HG02759 (cell line): ENCODE measurements around the gene OLFM4.

Source experiments
- ATAC-seq: cut with Tn5 transposase; IDR thresholded peaks from one replicate; pipeline ENCODE4 v1.9.1; 2021; ENCODE audit warnings: mild to moderate bottlenecking, moderate library complexity; ENCODE audit not compliant: unreplicated experiment

OLFM4 gene

DNA sequence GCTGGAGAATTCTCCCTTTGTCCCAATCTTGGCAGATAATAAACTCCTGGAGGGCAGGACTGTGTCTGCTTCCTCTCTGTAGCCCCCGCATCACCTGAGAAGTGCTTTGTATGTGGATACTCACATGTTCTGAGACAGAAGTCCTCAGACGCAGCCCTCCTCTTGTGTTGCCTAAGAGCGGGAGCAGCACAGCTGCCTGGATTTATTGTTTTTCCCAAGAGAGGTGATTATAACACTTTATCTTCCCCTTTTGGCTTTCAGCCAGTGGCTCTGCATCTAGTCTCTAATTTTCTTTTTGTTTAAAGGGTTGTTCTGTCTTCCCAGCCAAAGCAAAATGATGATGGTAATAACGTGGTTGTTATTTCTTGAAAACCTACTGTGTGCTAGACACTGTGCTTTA, 36.1 kb downstream of the OLFM4 start:
- no peak for ATAC-seq

DNA sequence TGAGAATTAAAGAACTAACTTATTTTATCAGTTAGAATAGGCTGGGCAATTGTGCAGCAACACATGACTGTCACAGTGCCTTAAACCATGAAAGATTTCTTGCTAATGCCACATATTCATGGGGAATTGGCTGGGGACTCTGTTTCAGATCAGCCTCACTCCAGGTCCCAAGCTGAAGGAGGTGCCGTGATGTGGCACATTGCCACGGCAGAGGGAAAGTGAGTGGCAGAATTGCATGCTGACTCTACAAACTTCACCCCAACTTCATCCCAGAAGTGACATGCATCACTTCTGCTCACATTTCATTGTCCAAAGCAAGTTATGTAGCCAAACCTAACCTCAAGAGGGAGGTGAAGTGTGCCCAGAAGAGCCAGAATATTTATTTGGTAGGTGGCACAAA, 37.8 kb downstream of the OLFM4 start:
- no peak for ATAC-seq

DNA sequence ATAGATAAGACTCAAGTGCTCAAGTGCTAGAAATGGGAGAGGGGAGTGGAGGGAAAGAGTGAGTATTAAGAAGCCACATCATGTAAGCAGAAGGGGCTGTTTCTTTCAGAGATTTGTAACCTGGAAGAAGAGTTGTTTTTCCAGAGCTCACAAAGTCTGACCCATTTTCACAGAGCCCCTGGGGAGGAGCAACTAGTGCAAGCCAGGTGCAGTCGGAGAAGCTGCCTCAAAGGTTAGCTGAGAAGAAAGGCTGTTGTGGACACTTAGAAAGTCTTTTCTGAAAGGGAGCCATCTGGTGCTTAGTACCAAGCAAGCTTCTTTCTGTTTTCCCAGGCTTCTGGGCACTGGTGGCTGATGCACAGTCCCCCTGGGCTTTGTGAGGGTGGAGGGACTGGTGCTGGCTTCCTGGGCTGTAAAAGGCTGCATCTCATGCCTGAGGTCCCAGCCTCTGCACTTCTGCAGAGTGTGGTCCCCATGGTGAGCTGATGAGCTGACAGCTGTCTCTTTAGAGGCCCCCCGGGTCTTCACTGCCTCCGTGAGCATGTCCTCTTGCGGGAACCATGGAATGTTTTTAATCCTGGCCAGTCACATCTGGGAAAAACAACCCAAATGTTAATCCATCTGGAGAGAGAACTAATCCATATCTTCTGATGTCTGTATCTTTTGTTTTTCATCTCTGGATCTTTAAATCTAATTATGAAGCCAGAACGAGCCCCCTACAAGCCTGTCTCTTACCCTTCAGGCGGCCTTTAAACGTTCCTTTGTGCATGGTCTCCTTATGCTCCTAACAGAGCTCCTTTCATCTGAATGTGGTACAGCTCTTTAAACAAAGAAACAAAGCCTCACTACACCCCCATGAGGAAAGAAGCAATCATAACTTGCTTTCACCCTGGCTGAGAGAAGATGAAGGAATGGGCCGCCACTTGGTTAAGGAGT, 40.2 kb downstream of the OLFM4 start:
- ATAC-seq, result no peak

DNA sequence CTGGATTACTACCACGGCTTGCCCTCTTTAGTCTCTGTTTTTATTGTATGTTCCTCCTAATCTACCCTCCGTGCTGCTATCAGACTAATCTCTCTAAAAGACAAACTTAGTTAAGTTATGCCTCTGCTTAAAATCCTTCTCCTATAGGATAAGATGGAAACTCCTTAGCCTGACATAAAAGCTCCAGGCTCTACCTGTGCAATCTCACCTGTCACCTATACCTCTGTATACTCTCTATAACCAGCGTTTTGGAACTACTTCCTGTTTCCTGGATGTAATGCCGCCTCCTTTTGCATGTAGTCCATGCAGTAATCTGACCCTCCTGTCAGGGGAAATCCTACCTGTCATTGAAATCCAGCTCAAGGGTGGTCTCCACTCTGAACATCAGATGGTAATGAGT, 41.2 kb downstream of the OLFM4 start:
- no peak for ATAC-seq

DNA sequence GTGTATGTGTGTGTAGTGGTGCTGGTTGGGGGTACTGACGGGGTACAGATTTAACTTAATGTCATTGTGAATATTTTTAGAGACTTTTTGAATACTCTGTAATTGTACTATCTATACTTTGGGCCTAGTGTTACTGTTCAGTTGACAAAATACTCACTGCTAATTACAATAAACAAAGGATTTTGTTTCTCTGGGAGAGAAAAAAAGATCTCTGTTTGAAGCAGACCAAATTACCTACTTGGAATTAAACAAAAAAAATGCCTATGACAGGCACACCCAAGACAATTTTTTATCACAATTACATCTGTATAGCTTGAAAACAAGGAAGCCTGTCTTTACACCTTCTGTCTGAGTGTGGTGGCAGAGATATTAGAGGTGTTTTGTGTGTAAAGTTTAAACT, 45.1 kb downstream of the OLFM4 start:
- no peak for ATAC-seq

DNA sequence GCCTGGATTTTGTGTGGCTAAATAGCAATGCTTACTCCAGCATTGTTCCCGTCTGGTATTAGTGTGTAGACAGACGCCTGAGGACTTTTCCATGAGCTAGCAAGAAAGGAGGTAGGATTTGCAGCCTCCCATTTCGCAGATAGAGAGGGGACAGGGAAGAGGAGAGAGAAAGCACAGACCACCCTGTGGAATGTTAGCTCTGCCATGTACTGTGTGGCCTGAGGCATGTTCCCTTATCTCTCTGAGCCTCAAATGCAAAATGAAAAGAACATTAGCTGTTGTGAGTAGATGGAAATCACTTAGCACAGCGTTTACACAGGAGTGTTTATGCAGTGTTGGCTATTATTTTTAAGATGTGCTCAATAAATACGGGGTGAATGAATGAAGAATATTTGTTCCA, 45.5 kb downstream of the OLFM4 start:
- ATAC-seq, result no peak

DNA sequence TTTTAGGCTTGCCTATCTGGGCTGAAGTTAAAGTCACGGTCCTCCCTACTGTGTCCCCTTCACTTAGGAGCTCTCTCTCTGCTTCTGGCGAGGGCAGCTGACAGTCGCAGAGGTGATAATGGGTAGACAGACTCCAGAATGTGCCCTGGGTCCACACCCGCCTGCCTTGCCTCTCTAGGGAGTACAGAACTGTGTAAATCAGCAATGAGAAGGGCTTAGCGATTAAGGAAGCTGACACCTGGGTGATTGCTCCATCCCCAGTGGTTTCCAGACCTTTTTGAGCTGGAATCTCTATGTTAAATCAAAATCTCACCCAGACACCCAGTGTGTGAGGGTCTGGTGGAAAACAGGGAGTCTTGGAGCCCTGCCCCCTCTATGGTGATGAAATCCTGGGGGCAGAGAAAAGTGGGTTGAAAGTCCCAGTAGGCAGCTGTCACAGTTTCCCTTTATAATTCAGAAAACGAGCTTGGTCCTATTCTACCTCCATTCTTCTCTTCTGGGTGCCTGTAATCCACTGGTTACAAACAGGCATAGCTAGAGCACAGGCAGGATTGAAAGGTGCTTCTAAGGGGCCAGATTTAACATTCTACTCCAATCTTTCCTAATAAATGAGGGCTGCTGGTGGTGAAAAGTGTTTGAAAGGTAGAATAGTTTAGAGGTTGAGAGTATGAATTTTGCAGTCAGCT, 46.9 kb downstream of the OLFM4 start:
- no peak for ATAC-seq

DNA sequence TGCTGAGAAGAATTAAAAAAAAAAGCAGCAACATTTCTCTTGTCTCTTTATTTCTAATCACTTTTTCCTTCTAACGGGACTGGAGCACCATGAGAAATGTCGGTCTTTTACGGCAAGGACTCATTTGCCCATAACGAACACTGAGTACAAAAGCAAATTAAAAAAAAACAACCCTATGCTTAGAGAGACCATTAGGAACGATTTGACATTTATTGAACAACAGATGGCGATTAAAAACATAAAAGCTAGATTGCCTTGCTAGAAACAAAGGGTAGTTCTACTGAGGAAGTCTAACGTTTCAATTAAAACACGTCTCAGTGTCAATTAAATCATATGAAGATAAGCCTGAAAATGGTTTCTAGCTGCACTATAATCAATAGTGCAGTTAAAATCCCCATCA, 51.1 kb downstream of the OLFM4 start:
- ATAC-seq, result no peak

DNA sequence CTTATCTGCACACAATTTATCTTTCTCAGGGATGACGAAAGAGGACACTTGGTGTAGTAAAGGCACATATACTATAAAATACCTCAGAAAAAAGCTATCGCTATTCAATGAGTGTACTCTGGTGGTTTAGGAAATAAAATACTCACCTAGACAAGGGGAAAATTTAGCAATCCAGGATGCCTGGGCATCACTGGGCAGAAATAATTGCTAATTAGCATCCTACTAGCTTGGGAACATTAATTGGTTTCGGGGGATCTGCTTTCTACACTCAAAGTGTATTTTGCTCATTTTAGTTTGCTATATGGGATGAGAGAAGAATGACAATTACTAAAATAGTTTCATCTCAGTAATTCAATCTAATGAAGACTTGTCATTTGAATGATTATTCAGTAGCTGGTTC, 60.3 kb downstream of the OLFM4 start:
- no peak for ATAC-seq

DNA sequence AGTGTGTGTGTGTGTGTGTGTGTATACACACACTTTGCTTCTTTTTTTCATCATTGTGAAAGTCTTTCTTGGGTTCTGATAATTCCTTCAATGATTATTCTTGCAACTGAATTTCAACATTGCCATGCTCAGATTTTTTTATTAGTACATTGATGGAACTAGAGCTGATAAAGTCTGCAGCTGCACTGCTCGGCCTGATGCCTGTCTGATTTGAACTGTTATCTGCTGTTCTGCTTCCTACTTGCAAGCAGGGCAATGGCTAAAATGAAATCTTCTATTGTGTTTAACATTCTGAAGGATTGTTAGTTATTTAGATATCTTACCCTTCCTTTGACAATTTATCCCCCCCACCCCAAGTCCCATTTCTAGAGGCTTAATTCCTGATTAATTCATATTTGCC, 61.3 kb downstream of the OLFM4 start:
- ATAC-seq, result no peak

DNA sequence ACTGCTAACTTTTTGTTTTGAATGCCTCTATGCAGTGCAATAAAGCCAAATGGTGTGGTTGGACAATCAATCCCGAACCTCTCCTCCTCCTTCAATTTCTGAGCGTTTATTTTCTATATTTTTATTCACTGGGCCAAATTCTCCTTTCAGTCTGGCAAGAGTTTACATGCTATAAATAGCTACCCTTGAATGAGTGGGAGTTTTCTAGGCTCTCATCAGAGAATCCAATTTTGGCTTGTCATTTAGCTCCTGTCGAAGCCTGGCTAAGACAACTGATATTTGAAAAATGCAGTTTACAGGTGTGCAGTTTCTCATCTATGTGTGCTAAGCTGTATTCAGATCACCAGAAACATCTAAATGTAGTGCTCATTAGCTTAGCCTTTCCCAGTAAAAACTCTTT, 61.8 kb downstream of the OLFM4 start:
- no peak for ATAC-seq

DNA sequence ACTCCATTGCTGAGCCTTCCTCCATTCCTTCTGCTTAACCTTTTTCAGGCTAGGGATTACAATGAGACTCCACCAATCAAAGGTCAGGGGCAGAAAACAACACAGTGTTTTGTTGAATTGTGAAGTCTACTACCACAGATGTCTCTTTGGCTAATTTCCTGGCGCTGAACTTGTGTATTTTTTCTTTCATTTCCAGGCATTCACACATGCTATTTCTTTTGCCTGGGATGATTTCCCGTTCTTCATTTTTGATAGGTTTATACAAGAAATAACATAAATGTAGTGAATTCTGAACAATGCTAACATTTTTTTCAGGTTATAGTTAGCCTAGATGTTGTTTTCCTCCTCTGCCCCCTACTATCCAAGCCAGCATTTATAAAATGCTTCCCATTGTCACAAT, 64.3 kb downstream of the OLFM4 start:
- no peak for ATAC-seq

DNA sequence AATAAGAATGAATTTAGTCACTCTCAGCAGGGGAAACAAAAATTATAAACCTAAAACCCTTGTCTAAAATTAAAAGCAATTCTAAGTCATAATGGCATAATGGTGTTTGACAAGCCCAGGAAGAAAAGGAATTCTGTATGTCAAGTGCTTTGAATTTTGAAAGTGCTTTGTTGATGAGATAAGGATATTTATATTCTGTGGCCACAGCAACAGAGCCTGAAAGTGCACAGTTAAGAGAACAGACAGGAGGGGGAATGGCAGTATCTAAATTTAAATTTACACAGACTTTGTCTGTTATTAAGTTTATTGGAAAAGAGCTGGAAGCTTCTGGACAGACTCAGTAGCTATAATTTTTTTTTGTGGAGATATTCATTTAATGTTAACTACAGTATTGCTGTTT, 69.8 kb downstream of the OLFM4 start:
- no peak for ATAC-seq

DNA sequence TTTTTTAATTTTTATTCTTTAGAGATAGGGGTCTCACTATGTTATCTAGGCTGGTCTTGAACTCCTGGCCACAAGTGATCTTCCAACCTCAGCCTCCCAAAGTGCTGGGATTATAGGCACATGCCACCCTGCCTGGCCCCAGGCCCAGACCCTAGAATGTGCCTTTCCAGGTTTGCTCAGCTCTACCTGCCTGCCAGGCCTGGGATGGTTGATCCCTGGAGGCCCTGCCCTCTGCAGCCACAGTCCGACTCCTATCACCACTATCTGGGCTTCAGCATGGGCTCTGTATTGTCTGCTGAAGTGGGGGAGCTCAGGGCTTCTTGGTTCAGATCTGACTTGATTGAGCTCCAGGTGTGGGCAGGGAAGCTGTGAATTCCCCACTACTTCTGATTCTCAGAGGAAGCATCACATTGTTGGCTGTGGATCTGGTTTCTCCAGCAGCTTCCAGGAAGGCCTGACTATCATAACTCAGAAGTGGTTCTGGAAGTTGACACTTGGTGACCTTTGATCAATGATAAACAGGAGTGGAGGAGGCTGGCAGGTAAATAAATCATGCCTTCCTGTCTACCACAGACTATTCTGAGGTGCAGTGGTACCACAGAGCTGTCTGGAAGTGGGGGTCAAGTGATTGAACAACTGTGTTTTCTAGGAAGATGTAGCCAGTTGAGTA, 71.9 kb downstream of the OLFM4 start:
- ATAC-seq, result no peak
